Measurements from ENCODE around the gene ATP5ME.

ATP5ME gene

DNA sequence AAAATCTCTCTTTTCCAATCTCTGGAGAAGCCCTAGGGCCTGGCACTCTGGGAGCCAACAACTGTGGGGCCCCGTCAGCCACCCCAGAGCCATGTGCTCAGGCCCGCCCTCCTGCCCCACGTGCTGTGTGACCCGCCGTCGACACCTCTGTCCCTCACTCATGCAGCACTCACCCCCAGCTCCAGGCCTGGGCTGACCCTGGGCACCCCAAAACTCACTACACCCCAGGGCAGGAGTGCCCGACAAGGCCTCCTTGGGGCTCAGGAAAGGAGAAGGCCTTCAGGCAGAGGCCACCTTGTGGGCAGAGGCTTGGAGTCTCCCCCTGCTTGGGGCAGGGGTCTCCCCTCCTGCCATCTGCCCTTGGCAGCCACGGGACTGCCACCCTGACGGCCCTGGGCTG, 6.0 kb upstream of the ATP5ME start:
- Histone ChIP-seq H3K27me3 (ENCODE audit: insufficient read depth, poor library complexity, severe bottlenecking) (peaks cover 3% of the 10 kb centered on the region), H3K27ac (replicated peaks) (no peak overlapping the region), H3K4me3 (replicated peaks; ENCODE audit: insufficient read depth, low read length) (no peak overlapping the region)
- TF ChIP-seq GABPA (IDR thresholded peaks at IDR 0.05; ENCODE audit: low read depth) = no peak
- TF ChIP-seq, protein P1, sequence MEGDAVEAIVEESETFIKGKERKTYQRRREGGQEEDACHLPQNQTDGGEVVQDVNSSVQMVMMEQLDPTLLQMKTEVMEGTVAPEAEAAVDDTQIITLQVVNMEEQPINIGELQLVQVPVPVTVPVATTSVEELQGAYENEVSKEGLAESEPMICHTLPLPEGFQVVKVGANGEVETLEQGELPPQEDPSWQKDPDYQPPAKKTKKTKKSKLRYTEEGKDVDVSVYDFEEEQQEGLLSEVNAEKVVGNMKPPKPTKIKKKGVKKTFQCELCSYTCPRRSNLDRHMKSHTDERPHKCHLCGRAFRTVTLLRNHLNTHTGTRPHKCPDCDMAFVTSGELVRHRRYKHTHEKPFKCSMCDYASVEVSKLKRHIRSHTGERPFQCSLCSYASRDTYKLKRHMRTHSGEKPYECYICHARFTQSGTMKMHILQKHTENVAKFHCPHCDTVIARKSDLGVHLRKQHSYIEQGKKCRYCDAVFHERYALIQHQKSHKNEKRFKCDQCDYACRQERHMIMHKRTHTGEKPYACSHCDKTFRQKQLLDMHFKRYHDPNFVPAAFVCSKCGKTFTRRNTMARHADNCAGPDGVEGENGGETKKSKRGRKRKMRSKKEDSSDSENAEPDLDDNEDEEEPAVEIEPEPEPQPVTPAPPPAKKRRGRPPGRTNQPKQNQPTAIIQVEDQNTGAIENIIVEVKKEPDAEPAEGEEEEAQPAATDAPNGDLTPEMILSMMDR (IDR thresholded peaks at IDR 0.05; ENCODE audit: insufficient read depth, low read length) = no peak
- no peak for TF ChIP-seq SPI1 (IDR thresholded peaks at IDR 0.05; ENCODE audit: borderline replicate concordance, low read depth)
- TF ChIP-seq, protein P2, sequence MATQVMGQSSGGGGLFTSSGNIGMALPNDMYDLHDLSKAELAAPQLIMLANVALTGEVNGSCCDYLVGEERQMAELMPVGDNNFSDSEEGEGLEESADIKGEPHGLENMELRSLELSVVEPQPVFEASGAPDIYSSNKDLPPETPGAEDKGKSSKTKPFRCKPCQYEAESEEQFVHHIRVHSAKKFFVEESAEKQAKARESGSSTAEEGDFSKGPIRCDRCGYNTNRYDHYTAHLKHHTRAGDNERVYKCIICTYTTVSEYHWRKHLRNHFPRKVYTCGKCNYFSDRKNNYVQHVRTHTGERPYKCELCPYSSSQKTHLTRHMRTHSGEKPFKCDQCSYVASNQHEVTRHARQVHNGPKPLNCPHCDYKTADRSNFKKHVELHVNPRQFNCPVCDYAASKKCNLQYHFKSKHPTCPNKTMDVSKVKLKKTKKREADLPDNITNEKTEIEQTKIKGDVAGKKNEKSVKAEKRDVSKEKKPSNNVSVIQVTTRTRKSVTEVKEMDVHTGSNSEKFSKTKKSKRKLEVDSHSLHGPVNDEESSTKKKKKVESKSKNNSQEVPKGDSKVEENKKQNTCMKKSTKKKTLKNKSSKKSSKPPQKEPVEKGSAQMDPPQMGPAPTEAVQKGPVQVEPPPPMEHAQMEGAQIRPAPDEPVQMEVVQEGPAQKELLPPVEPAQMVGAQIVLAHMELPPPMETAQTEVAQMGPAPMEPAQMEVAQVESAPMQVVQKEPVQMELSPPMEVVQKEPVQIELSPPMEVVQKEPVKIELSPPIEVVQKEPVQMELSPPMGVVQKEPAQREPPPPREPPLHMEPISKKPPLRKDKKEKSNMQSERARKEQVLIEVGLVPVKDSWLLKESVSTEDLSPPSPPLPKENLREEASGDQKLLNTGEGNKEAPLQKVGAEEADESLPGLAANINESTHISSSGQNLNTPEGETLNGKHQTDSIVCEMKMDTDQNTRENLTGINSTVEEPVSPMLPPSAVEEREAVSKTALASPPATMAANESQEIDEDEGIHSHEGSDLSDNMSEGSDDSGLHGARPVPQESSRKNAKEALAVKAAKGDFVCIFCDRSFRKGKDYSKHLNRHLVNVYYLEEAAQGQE (IDR thresholded peaks at IDR 0.05; ENCODE audit: insufficient replicate concordance, low read depth) = no peak
- TF ChIP-seq POLR2AphosphoS5 (IDR thresholded peaks at IDR 0.05; ENCODE audit: low read depth) = no peak
- no peak for DNase-seq (ENCODE audit: low read depth in 1 of 2, low spot score in 1 of 2)

DNA sequence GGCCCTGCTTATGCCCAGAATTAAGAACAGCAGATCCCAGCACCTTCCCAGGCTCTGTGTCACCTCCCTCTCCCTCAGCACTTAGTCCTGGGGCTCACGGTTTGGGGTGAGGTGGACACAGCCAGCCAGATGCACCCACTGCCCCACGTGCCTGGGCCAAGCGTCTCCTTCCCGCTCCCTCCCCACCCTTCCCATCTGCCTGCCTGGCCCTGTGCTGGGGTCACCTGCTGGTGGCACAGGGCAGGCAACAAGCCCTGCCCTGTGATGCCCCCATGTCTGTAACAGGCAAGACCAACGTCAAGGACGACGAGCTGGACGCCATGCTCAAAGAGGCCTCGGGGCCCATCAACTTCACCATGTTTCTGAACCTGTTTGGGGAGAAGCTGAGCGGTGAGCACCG, 5.6 kb upstream of the ATP5ME start:
- no peak for DNase-seq (ENCODE audit: low read depth in 1 of 2, low spot score in 1 of 2)
- TF ChIP-seq, protein P1 (IDR thresholded peaks at IDR 0.05; ENCODE audit: insufficient read depth, low read length) = no peak
- no peak for TF ChIP-seq POLR2AphosphoS5 (IDR thresholded peaks at IDR 0.05; ENCODE audit: low read depth)
- TF ChIP-seq SPI1 (IDR thresholded peaks at IDR 0.05; ENCODE audit: borderline replicate concordance, low read depth) = no peak
- no peak for TF ChIP-seq GABPA (IDR thresholded peaks at IDR 0.05; ENCODE audit: low read depth)
- TF ChIP-seq, protein P2 (IDR thresholded peaks at IDR 0.05; ENCODE audit: insufficient replicate concordance, low read depth) = no peak
- Histone ChIP-seq H3K4me3 (replicated peaks; ENCODE audit: insufficient read depth, low read length) (no peak overlapping the region), H3K27me3 (ENCODE audit: insufficient read depth, poor library complexity, severe bottlenecking) (peaks cover 3% of the 10 kb centered on the region), H3K27ac (replicated peaks) (no peak overlapping the region)

DNA sequence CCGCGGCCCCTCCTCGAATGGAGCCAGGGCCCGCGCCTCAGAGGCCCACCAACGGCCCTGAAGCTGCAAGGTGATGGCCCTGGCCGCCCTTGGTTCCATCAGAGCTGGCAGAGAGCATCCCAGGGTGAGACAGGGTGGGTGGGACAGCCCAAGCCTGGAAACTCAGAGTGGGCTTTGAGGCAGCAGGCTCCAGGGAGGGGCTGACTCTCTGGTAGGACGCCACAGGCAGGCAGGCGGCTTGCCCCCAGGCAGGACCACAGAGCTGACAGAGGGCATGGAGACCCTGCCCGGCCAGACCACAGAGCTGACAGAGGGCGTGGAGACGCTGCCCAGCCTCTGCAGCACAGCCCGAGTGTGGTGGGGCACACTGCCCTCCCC, 5.0 kb upstream of the ATP5ME start:
- Histone ChIP-seq H3K27ac (replicated peaks) (no peak overlapping the region), H3K4me3 (replicated peaks; ENCODE audit: insufficient read depth, low read length) (no peak overlapping the region), H3K27me3 (ENCODE audit: insufficient read depth, poor library complexity, severe bottlenecking) (peaks cover 3% of the 10 kb centered on the region)
- DNase-seq (ENCODE audit: low read depth in 1 of 2, low spot score in 1 of 2) = no peak
- no peak for TF ChIP-seq SPI1 (IDR thresholded peaks at IDR 0.05; ENCODE audit: borderline replicate concordance, low read depth)
- no peak for TF ChIP-seq GABPA (IDR thresholded peaks at IDR 0.05; ENCODE audit: low read depth)
- no peak for TF ChIP-seq POLR2AphosphoS5 (IDR thresholded peaks at IDR 0.05; ENCODE audit: low read depth)
- TF ChIP-seq, protein P2 (IDR thresholded peaks at IDR 0.05; ENCODE audit: insufficient replicate concordance, low read depth) = no peak
- TF ChIP-seq, protein P1 (IDR thresholded peaks at IDR 0.05; ENCODE audit: insufficient read depth, low read length) = no peak
